Subcutaneous abdominal adipose tissue (tissue), 5 donors: Measurements from ENCODE around the gene CPT1B.

Source experiments
- H3K27ac ChIP-seq: one replicate; pipeline ENCODE4 v1.7.0; 2013; ENCODE audit warnings: low read depth, mild to moderate bottlenecking, inconsistent platforms, low read length, moderate library complexity
- H3K27me3 ChIP-seq, 5 donors: one replicate each; pipeline ENCODE4 v1.7.0; 2013; ENCODE audit warnings: low read length in 5 of 5, inconsistent platforms in 1 of 5; ENCODE audit not compliant: control insufficient read depth in 5 of 5, insufficient read depth in 4 of 5
- H3K36me3 ChIP-seq, 5 donors: one replicate each; pipeline ENCODE4 v1.7.0; 2013; ENCODE audit warnings: low read length in 5 of 5; ENCODE audit not compliant: control insufficient read depth in 5 of 5, insufficient read depth in 5 of 5
- H3K4me1 ChIP-seq, 5 donors: one replicate each; pipeline ENCODE4 v1.7.0; 2013; ENCODE audit warnings: low read length in 5 of 5, mild to moderate bottlenecking in 3 of 5, moderate library complexity in 1 of 5; ENCODE audit not compliant: control insufficient read depth in 5 of 5, insufficient read depth in 5 of 5
- H3K4me3 ChIP-seq, 5 donors: one replicate each; pipeline ENCODE4 v1.7.0; 2013; ENCODE audit warnings: low read length in 5 of 5, low read depth in 1 of 5
- H3K9ac ChIP-seq, 5 donors: one replicate each; pipeline ENCODE4 v1.7.0; 2013; ENCODE audit warnings: low read length in 5 of 5, mild to moderate bottlenecking in 4 of 5, moderate library complexity in 3 of 5
- H3K9me3 ChIP-seq, 5 donors: one replicate each; pipeline ENCODE4 v1.7.0; 2013; ENCODE audit warnings: low read length in 5 of 5; ENCODE audit not compliant: control insufficient read depth in 5 of 5
- donor health status: healthy.
- donor health status: healthy.
- donor health status: healthy.
- donor health status: healthy.
- donor health status: healthy.

Gene CPT1B

DNA sequence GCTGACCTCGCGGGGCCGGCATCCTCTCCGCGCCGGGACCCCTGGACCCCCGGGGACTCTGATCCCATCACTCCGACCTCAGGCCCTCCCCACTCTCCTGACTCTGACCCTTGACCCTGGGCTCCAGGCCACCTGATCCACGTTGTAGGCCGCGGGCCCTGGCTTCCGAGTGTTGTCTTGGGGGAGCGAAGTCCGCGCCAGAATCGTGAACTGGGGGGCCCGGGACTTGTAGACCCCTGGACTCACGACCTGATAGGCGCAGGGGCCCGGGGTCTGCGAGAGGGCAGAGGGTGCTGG, 47.7 kb downstream of the CPT1B start:
- H3K4me3 ChIP-seq: peak overlapping the region in 4 of 5 donors; percentile 71 to 85 (median 74)
- peaks cover 7 to 76% (median 44%) of the 10 kb centered on the region in 5 donors for H3K4me1 ChIP-seq
- no peaks in the 10 kb centered on the region for H3K36me3 ChIP-seq
- peak overlapping the region; percentile 95 for H3K27ac ChIP-seq
- H3K9me3 ChIP-seq: no peaks in the 10 kb centered on the region
- peak overlapping the region in 4 of 5 donors; percentile 81 to 96 (median 92) for H3K9ac ChIP-seq
- no peaks in the 10 kb centered on the region for H3K27me3 ChIP-seq

- Histone ChIP-seq H3K27me3 (no peaks in the 10 kb centered on the region), H3K4me1 (peaks cover 7 to 80% (median 46%) of the 10 kb centered on the region in 5 donors)
These were observed 48.2 kb downstream of the CPT1B start, which contains the start of gene TYMP for GRCh38 chr22:50529897-50530579. TSS of gene TYMP (minus strand) at chr22:50530012. CDS start at chr22:50529709, 303 bp downstream.

DNA sequence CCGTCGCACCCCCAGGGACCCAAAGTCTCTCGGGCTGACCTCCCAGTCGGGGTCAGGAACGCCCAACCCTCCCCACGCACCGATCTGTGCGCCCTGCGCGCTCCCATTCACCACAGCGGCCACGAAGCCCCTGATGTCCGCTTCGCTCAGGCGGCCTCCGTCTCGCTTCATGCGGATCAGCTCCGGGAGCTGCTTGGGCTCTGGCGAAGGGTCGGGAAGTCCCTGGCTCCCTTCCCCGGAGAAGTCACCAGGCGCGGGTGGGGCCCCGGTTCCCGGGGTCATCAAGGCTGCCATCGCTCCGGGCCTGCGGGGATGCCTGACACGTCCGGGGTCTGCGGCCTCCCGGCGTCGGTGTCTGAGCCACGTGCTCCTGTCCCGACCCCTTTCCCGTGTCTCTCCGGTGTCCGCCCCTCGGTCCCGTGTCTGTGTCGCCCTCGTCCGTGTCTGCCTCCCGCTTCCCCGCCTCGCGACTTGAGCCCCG, 48.8 kb downstream of the CPT1B start:
- Histone ChIP-seq H3K4me3 (peak overlapping the region in 4 of 5 donors; percentile 71 to 85 (median 74)), H3K27me3 (no peaks in the 10 kb centered on the region), H3K27ac (peak overlapping the region; percentile 95), H3K36me3 (no peaks in the 10 kb centered on the region), H3K9ac (peak overlapping the region; percentile 38 to 93 (median 87)), H3K4me1 (peaks cover 10 to 86% (median 52%) of the 10 kb centered on the region in 5 donors), H3K9me3 (no peaks in the 10 kb centered on the region)

More at GRCh38 chr22:50529897-50530579, 48.2 kb downstream of the CPT1B start, which contains the start of gene TYMP:
- Histone ChIP-seq H3K9me3 (no peaks in the 10 kb centered on the region), H3K36me3 (no peaks in the 10 kb centered on the region), H3K4me3 (peak within 1 kb of the TSS in 4 of 5 donors; percentile 71 to 85 (median 74)), H3K27ac (peak within 1 kb of the TSS; percentile 95), H3K9ac (peak within 1 kb of the TSS; percentile 38 to 96 (median 92))

GRCh38 chr22:50528682-50529415, 49.4 kb downstream of the CPT1B start:
- Histone ChIP-seq H3K4me1 (peaks cover 10 to 86% (median 57%) of the 10 kb centered on the region in 5 donors), H3K4me3 (peak overlapping the region in 4 of 5 donors; percentile 71 to 85 (median 74)), H3K27ac (peak overlapping the region; percentile 95), H3K27me3 (no peaks in the 10 kb centered on the region), H3K36me3 (peaks cover 0 to 4% (median 1%) of the 10 kb centered on the region in 5 donors), H3K9me3 (no peaks in the 10 kb centered on the region), H3K9ac (peak overlapping the region; percentile 38 to 93 (median 87))

GRCh38 chr22:50527921-50528681, 50.1 kb downstream of the CPT1B start:
- H3K27ac ChIP-seq: peak overlapping the region; percentile 95
- peak overlapping the region in 2 of 5 donors; percentile 6 to 93 for H3K9ac ChIP-seq
- H3K4me3 ChIP-seq: peak overlapping the region in 4 of 5 donors; percentile 71 to 85 (median 74)
- H3K4me1 ChIP-seq: peaks cover 10 to 84% (median 57%) of the 10 kb centered on the region in 5 donors
- no peaks in the 10 kb centered on the region for H3K9me3 ChIP-seq
- no peaks in the 10 kb centered on the region for H3K27me3 ChIP-seq
- peaks cover 0 to 12% (median 8%) of the 10 kb centered on the region in 5 donors for H3K36me3 ChIP-seq

DNA sequence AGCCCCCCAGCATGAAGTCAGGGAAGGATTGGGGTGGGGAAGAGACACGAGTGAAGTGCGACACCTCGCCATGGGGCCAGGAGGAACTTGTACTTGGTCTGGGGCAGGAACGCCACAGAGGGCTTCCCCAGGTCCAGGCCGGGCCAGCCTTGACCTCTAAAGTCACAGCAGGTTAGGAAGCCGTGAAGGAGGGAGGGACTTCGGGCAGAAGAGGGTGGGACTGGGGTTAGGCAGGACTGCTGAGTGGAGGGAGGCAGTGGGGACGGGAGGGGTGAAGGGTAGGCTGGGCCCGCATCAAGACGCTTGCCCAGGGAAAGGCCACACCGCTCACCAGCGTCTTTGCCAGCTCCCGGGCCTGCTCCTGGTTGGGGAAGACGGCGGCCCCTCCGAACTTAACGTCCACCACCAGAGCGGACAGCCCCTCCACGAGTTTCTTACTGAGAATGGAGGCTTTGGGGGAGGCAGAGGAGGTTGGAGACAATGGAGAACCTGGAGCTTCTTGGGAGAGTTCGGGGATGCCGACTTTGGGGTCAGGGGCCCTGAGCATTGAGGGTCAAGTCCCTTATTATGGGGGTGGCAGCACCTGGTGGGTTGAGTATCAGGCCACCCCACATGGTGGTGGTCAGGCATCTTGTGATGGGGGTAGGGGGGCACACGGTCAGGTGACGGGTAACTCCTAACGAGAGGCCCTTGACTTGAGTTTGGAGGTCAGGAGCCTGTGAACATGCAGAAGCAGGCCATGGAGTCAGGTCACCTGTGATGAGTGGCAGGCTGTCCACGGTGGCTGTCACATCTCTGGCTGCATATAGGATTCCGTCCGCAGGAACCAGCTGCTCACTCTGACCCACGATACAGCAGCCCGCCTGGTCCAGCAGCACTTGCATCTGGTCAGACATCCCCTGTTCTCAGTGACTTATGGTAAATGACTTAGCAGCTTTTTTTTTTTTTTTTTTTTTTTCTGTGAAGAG, 51.1 kb downstream of the CPT1B start:
- peak overlapping the region in 4 of 5 donors; percentile 67 to 92 (median 78) for H3K9ac ChIP-seq
- H3K4me1 ChIP-seq: peaks cover 7 to 76% (median 54%) of the 10 kb centered on the region in 5 donors
- H3K4me3 ChIP-seq: peak overlapping the region; percentile 61 to 78 (median 67)

GRCh38 chr22:50526108-50526833, 52.0 kb downstream of the CPT1B start:
- H3K36me3 ChIP-seq: peaks cover 0 to 30% (median 27%) of the 10 kb centered on the region in 5 donors
- H3K4me3 ChIP-seq: peak overlapping the region; percentile 61 to 78 (median 67)
- peak overlapping the region; percentile 95 for H3K27ac ChIP-seq
- H3K9me3 ChIP-seq: no peaks in the 10 kb centered on the region
- H3K27me3 ChIP-seq: no peaks in the 10 kb centered on the region
- peak overlapping the region in 4 of 5 donors; percentile 71 to 92 (median 78) for H3K9ac ChIP-seq
- H3K4me1 ChIP-seq: peaks cover 7 to 68% (median 49%) of the 10 kb centered on the region in 5 donors

More for the DNA sequence above, 51.1 kb downstream of the CPT1B start:
- Histone ChIP-seq H3K9me3 (no peaks in the 10 kb centered on the region), H3K27ac (peak overlapping the region; percentile 95), H3K27me3 (no peaks in the 10 kb centered on the region), H3K36me3 (peaks cover 0 to 22% (median 18%) of the 10 kb centered on the region in 5 donors)

GRCh38 chr22:50525858-50526107, 52.4 kb downstream of the CPT1B start:
- H3K9me3 ChIP-seq: no peaks in the 10 kb centered on the region
- peaks cover 7 to 63% (median 45%) of the 10 kb centered on the region in 5 donors for H3K4me1 ChIP-seq
- peak overlapping the region; percentile 95 for H3K27ac ChIP-seq
- H3K4me3 ChIP-seq: peak overlapping the region in 4 of 5 donors; percentile 66 to 78 (median 68)
- peaks cover 0 to 35% (median 32%) of the 10 kb centered on the region in 5 donors for H3K36me3 ChIP-seq
- no peaks in the 10 kb centered on the region for H3K27me3 ChIP-seq
- peak overlapping the region in 4 of 5 donors; percentile 71 to 92 (median 73) for H3K9ac ChIP-seq
